HG03045 (cell line): Measurements from ENCODE around the gene HPSE2.

Source experiments
- ATAC-seq: cut with Tn5 transposase; IDR thresholded peaks from one replicate; pipeline ENCODE4 v1.9.1; 2021; ENCODE audit warnings: mild to moderate bottlenecking, moderate library complexity; ENCODE audit not compliant: unreplicated experiment

HPSE2 gene

DNA sequence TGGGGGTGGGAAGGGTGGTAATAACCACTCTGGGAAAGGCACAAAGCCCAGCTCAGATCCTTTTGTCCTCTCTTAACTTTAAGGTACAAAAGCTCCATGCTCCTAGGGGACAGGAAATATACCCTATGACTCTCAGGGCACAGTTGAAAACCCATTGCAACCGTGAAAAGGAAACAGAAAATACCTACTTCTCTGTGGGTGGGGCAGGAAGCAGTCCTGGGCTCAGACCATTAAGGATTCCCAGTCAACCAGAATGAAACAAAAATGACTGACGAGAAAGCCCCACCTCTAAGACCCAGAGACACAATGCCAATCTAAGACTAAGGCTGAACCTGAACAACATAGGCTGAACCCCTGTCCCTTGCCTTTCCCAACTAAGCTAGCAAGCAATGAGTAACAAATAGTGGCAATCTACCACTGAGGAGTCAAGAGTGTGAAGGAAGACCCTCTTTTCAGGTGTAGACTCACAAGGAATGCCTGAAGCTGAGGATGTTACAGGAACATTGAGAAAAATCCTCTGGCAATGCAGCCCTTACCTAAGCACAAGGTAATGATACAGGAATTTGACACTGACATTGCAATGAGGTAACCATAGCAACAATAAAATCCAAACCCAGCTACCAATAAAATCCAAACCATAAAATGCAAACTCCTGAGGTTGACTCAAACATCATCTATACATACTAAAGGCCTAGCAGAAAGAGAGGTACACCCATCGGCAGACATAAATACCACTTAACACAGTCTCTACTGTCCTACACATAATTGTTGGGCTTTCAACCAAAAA lies 380.1 kb downstream of the HPSE2 start:
- no peak for ATAC-seq

GRCh38 chr10:98852686-98853085 lies 383.0 kb downstream of the HPSE2 start:
- no peak for ATAC-seq

GRCh38 chr10:98848361-98848760 lies 387.3 kb downstream of the HPSE2 start:
- ATAC-seq: no peak

DNA sequence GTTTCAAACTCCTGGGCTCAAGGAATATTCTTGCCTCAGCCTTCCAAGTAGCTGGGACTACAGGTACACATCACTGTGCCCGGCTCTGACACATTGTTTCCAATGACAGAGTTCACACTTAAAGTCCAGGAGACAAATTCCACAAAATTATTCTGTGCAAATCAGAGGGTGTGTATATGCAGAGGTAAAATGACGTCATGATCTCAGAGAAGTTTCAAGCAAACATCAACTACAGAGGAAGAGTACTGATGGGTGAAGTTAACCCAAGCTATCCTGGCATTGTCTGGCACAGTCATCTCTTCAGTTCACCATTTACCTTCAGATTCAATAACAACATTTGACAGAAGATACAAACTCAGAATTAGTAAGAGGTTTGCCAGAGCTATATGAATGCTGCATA lies 388.9 kb downstream of the HPSE2 start:
- ATAC-seq: no peak

DNA sequence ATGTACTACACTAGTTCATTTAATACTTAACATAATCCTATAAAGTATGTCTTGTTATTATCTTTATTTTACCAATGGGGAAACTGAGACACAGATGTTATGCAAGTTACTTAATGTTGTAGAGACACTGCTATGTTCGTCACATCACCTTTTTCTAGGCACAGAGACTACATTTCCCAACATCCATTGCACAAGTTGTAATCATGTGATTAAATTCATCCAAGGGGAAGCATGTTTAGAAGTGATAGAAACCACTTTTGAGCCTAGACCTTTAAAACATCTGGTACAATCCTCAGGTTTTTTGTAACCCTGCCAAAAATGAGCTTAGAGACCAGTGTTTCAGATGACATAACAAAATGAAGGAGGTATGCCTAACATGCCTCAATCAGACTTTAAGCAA lies 402.1 kb downstream of the HPSE2 start:
- ATAC-seq: no peak

DNA sequence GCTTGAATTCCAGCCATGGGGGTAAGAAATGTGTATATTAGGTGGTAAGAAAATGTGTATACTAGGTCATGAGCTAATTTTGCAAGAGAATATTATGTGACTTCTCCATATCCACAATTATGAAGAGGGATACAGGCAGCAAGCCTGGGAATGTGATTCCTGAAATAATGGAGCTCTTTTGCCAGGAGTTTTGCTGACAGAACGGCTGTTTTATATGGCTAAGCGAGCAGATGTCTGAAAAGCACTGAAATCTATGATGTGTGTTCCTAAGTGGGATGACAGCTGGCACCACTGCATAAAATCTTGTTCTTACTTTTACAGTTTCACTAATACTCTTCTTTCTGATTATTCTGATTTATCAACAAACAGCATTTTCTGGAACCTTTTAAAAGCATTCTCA lies 402.9 kb downstream of the HPSE2 start:
- no peak for ATAC-seq

DNA sequence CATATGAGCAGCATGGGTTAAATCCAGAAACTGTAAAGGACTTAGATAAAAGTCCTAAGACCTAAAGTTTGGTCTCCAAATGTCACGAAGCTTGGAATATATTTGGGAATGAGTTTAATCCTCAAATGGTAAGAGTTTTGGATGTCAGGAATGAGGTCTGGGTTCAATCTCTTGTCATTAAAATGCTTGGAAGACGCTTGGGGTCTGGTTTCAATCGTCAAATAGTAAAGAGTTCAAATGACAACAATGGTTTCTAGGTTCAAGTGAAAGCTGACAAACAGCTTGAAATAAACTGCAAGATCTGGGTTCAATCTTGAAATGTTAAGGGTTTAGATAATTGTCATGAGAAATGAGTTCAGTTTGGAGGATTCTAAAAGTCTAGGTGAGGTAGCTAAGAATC lies 403.5 kb downstream of the HPSE2 start:
- no peak for ATAC-seq

DNA sequence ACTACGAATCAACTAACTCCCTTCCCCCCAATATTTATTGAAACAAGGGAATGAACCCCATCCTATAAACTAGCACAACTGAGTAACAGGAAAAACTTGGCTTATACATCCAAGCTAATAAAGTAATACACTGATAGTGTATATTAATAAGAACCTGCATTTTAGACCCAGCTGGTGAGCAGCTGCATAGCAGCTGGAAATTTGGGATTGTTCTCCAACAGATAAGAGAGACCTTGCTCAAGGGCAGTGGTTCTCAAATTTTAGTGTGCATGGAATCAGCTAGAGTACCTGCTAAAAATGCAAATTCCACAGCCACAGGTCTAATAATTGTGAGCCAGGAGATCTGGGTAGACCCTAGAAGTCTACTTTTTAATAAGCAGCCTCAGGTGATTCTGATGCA lies 404.3 kb downstream of the HPSE2 start:
- ATAC-seq: no peak

DNA sequence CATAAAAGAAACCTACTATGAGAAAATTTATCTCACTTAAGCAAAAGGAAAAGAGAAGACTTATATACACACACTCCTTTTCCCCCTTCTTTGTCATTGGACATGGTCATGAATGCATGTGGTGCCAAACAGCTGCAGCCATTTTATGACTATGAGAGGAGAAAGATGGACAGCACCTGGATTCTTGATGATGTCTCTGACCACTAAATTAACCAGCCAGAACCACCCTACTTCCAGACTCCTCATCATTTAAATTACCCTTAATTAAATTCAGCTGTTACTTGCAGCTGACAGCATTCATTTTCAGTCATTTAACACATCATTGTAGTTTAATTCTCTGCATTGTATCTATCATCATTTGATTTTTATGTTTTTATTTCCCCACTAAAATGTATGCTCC lies 409.9 kb downstream of the HPSE2 start:
- ATAC-seq: no peak

DNA sequence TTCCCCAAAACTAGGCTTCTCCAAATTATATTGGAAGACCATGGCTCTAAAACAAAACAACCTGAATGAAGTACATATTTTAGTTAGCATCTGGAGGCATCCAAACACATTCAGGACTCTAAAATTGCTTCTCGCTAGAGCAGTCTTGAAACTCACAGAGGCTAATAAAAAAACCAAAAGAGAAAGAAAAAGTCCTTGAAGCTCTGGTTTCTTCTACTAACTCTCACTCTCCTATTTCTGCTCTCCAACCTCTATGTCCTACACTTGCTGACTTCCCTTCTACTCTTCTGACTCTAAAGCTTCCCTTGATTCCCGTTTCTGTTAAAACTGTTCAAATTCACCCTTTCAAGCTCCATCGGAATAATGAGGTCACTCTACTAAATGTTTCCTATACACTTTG lies 418.3 kb downstream of the HPSE2 start:
- no peak for ATAC-seq

DNA sequence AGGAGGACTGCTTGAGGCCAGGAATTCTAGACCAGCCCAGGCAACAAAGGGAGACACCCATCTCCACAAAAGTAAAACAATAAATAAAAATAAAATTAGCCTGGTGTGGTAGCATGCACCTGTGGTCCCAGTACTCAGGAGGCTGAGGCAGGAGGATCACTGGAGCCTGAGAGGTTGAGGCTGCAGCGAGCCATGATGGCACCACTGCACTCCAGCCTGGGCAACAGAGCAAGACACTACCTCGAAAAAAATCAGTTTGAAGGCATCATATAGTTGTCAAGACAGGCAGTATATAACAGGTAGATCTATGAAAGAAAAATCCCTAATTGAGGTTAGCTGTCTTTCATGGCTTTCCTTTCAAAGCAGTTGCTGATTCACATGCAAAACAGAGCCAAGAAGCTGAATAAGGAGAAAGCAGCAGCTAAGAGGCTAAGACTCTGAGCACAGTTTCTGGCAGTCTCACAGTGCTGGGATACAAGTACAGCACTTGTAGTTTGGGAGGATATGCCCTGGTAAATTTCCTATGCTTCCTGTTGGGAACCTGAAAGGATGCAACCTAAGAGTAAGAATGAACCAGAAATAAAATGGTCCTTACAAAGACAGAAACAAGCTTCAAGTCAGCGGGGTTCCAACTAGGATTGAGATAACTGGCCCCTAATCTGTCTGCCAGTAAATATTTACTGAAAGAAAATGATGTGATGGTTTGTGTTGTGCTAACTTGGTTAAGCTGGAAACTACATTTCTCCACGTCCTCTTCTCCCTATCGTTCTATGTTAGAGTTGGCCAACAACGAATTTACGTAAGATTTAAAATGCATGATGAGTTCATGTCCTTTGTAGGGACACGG lies 420.4 kb downstream of the HPSE2 start:
- ATAC-seq: no peak

DNA sequence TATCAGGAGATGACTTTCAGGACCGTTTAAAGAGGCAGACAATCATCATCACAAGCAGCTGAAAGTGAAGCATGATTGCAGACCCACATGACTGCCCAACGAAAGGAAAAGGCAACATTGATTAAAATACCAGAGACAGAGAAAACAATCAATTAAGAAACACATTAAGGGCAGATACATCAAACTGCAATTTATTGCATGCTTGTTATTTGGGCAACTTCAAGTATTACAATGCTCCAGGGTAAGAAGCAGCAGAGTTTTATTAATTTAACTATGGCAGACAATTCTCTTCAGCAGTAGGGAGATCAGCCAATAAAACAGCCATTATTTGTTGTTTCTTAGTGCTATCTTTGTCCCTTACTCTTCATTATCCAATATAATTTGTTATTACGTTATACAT lies 421.2 kb downstream of the HPSE2 start:
- ATAC-seq: no peak

DNA sequence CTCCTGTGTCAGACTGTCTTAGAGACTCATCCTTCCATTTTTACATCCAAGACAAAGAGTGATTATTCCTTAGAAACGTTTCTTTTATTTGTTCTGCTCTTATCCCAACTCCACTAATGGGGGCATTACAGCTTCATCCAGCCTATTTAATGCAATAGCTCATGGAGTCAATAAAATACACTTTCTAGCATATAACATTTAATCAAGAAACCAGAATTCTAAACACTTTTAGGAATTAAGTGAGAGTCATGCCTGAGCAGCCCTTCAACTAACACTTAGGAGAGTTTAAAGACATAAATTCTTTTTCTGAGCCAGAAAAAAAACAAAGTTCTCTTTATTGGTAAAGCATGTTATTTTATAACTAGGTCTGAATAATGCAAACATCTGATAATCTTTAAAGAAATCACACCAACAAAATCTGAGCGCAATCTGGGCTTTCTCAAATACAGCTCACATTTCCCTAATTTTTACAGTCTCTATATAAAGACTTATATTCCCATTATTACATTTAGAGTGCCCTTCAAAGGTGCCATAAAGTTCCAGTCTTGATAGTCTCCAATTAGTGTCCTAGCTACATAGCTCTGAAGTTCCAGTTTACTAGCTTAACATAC lies 427.3 kb downstream of the HPSE2 start:
- no peak for ATAC-seq

- no peak for ATAC-seq
Measured at GRCh38 chr10:98800263-98800662, 435.4 kb downstream of the HPSE2 start.

DNA sequence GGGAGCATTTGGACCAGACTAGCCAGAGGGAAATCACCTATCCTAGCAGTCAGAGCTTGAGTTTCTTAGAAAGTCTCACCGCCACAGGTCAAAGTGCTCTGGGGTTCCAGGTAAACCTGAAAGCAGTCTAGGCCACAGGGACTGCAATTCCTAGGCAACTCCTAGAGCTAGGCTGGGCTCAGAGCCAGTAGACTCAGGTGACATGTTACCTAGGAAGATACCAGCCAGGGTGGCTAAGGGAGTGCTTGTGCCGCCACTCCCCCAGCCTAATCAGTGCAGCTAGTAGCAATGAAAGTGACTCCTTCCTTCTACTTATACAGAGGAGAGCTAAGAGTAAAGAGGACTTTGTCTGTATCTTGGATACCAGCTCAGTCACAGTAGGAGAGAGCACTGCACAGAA lies 440.2 kb downstream of the HPSE2 start:
- no peak for ATAC-seq

GRCh38 chr10:98790817-98791216 lies 444.8 kb downstream of the HPSE2 start:
- no peak for ATAC-seq

DNA sequence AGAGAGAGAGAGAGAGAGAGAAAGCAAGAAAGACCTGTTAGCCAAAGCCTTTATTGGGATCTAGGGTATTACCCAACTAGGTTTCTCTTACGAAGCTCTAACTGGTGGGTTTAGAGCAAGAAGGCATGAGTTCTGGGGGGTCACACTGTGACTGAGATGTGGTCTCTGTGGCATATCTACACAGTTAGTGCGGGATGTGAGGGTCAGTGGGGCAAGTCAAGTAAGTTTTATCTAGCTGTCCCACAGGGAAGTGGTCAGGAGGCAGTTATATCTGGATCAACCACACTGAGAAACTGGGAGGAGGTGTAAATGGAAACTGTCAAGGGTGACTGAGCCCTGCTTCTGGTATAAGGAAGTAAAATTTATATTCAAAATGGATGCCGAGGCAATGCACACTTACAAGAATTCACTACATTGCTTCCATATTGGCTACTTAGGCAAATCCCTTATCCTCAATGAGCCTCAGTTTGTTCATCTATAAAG lies 457.3 kb downstream of the HPSE2 start:
- ATAC-seq: no peak

GRCh38 chr10:98758463-98758862 lies 477.2 kb downstream of the HPSE2 start:
- no peak for ATAC-seq

- no peak for ATAC-seq
Measured at GRCh38 chr10:98748298-98748697, 487.4 kb downstream of the HPSE2 start.

DNA sequence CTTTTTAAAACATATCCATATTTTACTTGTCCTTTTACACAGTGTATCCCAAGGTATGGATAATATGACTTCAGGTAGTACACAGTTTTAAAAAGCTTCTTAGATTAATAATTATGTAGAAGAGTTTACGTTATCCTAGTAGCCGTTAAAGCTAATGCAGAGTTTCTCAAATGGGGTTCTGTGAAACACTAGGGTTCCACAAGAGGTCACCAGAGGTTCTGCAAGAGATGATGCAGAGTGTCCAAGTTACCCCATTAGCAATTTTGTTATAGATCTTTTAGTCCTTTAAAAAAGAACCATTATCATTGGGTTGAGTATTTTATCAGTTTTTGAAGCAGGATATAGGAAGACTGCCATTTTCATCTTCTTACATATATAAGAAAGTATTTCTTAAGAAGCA lies 490.0 kb downstream of the HPSE2 start:
- no peak for ATAC-seq

DNA sequence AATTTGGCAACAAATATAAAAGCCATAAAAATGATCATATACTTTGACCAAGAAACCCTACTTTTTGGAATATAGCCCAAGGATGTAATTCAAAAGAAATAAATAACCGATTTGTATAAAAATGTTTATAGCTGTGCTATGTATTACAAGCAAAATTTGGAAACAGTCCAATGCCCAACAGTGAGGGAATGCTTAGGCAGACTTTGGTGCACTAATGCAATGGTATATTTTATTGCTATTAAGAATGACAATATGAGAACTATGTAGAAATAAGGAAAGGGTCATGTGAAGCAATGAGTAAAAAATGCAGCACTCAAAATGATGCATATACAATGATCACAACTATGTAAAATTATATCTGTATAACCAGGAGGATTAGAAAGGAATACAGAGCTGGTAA lies 515.1 kb downstream of the HPSE2 start:
- ATAC-seq: no peak

GRCh38 chr10:98713586-98713985 lies 522.1 kb downstream of the HPSE2 start:
- ATAC-seq: no peak
